Pulmonary artery endothelial cell (primary cell): Measurements from ENCODE around the gene IGF2BP1. TPM values are rescaled to one million over a fixed set of nuclear protein-coding genes. Genes with fewer than 3 reads are reported as not detected.

Experiments used
- DNase-seq: peaks from one replicate; pipeline ENCODE4 v3.0.0-alpha.2; 2011; ENCODE audit warnings: low read depth, low spot score
- total RNA-seq: library from RNA; depleted of rRNA; stranded (reverse); fragments of >200 nt; gene quantifications from 2 replicates; pipeline ENCODE4 v1.2.3, GENCODE V29; 2014

Gene IGF2BP1
- 0.21 and 0.40 TPM in 2 replicates for total RNA-seq

DNA sequence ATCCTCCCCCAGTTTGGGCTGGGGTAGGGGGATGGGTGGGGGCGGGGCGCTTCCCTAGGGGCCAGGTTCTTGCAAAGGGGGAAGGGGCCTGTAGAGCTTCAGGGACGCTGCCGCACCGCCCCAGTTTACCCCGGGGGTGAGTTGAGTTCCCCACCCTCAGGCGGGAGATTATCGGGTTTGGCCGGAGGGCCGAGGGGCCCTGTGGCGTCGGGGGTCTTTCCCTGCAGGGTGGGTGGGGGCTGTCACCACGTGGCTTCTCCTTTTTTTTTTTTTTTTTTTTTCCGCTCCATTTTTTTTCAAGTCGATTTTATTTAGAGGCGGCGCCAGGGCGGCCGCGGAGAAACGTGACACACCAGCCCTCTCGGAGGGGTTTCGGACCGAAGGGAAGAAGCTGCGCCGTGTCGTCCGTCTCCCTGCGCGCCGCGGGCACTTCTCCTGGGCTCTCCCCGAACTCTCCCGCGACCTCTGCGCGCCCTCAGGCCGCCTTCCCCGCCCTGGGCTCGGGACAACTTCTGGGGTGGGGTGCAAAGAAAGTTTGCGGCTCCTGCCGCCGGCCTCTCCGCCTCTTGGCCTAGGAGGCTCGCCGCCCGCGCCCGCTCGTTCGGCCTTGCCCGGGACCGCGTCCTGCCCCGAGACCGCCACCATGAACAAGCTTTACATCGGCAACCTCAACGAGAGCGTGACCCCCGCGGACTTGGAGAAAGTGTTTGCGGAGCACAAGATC, at the start of gene IGF2BP1:
Gene IGF2BP1, plus strand, starts transcription at position 283 of the 724 bp plus-strand sequence. Its CDS starts 361 bp downstream, at position 644.
- no peak for DNase-seq

DNA sequence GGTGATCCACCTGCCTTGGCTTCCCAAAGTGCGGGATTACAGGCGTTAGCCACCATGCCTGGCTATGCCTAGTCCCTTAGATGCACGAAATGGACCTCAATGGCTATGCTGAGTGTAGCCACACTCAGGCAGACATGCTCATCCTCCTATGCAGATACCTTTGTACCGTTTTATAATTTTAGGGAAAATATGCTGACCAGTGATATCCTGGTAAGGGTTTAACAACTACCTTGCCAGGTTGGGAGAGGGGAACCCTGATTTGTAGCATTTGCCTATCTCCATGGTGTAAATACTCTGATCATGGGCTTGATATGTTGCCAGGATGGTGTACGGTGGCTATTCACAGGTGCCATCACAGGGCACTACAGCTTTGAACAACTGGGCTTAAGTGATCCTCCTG, 45.6 kb upstream of the IGF2BP1 start:
- DNase-seq = no peak

DNA sequence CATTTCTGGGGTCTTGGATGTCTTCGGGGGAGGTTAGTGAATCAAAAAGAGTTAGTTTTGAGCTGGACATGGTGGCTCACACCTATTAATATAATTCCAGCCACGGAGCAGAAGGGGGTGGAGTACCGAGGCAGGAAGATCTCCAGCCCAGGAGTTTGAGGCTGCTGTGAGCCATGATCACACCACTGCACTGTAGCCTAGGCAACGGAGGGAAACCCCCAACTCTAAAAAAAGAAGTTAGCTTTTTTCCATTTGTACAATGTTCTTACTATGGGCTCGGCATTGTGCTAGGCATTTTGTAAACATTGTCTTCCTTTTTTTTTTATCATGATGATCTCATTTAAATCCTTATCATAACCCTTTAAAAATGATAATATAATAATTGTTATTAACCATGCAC, 44.3 kb upstream of the IGF2BP1 start:
- DNase-seq = no peak

DNA sequence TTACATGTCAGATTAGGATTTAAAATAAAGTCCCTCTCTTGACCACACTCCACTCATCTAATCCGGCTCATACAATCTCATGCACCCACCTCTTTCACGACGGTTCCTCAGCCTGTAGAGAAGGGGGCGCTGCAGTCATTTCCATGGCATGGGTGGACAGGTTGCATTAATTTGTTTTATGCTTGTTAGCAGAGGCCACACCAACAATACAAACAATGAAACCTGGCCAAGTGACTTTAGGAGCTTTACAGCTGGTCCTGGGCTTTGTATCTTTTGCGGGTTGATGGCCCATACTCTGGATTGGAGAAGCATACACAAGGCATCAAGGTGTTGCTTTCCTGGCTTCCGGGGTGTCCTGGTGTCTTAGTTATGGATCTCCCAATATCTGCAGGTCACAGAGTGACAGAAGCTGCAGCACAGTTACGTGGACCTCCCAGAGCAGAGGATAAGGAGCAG, 42.9 kb upstream of the IGF2BP1 start:
- no peak for DNase-seq

DNA sequence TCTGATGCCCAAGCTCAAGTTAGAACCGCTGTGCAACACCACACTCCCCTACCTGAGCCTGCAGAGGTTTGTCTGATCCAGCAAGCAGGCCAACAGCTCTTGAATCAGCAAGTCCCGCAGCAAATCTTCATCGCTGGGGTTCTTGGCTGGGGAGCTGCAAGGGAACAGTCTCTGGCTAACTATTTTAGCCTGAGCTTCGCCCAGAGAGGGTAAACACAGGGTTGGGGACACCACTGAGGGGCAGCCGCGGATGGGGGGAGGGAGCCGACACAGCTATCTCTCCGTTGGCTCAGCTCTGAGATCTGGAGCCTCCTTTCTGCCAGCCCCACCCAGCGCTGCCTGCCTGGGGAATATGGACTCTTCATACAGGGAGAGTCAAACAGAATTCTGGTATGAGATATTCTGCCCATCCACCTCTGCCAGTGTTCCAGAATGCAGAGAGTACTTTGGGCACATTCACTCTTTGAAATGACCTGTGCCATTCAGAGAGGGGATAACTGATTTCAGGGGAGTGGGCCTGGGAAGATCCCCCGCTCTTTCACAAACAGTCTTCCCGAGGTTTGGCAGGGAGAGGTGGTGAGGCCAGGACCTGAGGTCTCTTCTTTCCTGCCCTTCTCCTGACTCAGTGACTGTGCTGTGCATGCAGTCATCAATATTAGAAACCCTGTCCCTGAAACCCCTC, 36.2 kb upstream of the IGF2BP1 start:
- DNase-seq = no peak

DNA sequence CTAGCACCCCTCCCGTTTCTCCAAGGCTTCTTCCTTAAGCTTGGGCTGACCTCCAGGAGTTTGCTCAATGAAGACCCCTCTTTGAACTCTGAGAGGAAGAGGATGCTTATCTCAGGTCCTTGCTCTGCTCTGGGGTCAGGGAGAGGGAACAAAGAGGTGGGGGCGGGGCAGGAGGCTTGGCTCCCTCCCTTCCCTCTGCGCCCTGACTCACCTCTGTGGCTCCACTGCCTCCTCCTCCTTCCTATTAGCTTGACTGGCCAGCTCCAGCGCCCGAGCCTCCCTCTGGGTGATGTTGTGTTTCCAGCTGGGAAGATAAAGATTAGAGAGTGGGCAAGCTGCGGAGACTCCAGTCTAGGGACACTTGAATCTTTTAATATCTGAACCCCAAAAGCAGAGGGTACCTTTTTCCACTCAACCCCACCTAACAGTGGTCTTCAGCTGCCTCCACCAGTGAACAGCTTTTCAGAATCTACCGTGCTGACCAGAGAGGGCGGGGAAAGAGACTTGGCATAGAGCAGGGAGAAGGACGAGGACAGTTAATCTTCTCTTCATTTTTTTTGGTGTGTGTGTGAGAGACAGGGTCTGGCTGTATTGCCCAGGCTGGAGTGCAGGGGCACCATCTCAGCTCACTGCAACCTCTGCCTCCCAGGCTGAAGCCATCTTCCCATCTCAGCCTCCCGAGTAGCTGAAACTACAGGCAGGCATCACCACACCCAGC, 35.5 kb upstream of the IGF2BP1 start:
- no peak for DNase-seq

DNA sequence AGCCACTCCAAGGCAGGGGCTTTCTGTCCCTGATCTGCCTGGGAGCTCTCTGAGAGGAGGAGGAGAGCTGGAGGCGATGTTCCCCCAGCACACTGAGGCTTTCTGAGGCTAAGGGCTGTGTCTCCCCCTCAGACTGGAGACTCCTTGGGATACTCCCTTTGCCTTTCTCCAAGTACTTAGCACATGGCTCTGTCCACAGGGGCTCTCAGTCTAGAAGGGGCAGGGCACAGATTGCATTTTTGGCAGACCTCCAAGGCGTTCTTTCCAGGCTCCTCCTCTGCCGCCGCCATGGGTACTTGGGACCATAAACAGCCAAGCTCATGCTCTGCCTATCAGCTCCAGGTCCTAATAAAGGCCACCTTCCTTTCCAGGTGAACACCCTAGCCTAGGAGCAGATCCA, 27.0 kb upstream of the IGF2BP1 start:
- no peak for DNase-seq

DNA sequence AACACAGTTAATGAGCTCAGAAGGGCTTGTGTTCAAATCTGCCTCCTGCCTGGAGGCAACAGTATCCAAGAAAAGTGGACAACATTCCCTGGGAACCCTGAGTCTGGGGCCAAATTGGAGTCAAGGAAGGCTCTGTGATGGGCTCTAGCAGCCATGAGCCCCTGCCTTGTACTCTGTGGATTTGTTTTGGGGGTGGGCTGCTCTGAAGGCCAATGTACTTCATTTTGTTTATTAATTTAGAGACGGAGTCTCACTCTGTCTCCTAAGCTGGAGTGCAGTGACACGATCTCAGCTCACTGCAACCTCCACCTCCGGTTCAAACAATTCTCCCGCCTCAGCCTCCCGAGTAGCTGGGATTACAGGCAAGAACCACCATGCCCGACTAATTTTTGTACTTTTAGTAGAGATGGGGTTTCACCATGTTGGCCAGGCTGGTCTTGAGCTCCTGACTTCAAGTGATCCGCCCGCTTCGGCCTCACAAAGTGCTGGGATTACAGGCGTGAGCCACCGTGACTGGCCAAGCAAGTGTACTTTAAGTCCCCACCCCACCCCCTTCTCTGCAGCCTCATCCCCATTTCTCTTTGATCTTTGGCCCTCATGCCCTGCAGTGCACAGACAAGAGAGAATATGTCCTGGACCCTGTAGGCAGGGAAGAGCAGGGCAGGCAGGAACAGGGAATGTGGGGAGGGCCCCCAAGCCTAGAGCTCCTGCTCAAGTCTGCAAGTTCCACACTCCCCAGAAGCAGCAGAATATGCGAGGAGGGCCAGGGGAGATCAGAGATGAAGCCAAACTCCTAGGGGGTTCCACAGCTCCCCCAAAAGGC, 26.1 kb upstream of the IGF2BP1 start:
- no peak for DNase-seq

DNA sequence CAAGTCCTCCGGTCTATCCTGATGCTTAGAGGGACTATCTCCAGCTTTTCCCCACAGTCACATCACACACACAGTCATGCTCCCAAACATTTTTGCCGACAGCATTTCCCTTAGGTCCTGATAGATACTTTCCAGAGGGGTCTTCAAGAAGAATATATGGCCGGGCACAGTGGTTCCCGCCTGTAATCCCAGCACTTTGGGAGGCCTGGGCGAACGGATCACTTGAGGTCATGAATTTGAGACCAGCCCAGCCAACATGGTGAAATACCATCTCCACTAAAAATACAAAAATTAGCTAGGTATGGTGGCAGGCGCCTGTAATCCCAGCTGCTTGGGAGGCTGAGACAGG, 24.5 kb upstream of the IGF2BP1 start:
- no peak for DNase-seq

DNA sequence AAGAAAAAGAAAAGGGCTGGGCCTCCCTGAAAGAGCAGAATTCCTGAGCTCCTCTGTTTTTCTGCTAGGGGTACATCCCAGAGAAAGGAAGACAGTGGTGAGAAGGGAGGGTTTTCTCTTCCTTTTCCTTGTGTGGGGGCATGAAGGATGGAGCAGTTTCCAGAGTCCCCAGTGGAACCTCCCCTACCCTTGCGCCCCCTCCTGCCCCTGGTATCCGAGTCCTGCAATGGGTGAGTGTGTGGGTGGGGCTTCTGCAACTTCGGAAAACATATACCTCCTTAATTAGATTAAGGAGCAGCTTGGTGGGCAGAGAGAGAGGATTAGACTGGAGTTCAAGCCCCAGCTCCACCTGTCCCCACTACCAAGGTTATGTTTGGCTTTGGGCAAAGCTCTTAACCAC, 23.4 kb upstream of the IGF2BP1 start:
- DNase-seq = no peak

DNA sequence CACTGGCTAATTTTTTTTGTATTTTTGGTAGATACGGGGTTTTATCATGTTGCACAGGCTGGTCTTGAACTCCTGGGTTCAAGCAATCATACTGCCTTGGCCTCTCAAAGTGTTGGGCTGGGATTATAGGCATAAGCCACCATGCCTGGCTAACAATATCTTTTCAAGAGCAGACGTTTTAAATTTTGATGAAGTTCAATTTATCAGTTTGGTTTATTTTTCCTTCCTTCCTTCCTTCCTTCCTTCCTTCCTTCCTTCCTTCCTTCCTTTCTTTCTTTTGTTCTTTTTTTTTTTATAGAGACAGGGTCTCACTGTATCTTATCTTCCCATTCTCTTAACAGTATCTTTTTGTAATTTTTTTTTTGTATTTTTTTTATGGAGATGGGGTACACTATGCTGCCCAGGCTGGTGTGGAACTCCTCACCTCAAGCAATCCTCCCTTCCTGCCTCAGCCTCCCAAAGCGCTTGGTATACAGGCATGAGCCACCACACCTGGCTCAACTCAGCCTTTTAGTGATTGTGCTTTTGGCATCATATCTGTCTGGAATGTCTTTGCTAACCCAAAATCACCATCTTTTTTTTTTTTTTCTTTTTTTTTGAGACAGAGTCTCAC, 15.2 kb upstream of the IGF2BP1 start:
- DNase-seq = no peak

DNA sequence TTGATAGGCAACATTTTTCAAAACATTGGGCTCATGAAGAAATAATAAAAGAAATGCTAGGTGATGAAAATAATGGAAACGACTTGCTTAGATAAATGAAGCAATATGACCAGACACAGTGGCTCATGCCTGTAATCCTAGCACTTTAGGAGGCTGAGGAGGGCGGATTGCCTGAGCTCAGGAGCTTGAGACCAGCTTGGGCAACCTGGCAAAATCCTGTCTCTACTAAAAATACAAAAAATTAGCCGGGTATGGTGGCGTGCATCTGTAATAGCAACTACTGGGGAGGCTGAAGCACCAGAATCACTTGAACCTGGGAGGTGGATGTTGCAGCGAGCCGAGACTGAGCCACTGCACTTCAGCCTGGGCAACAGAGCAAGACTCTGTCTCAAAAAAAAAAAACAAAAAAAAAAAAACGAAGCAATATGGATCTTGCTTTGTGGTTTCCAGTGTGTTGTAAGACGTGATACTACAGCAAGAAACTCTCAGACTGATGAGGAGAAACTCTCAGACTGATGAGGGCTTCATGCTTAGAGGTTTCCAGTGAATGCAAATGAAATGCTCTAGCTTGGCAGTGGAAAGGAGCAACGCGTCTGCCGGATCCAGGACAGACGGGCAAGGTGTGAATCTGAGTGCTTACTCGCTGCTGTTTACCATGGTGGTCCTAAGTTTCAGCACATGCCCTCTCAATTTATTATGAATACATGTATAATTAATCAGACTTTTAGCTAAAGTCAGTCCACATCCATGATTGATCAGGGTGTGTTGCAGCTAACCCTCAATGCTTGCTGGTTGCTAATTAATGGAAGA, 11.5 kb upstream of the IGF2BP1 start:
- no peak for DNase-seq

DNA sequence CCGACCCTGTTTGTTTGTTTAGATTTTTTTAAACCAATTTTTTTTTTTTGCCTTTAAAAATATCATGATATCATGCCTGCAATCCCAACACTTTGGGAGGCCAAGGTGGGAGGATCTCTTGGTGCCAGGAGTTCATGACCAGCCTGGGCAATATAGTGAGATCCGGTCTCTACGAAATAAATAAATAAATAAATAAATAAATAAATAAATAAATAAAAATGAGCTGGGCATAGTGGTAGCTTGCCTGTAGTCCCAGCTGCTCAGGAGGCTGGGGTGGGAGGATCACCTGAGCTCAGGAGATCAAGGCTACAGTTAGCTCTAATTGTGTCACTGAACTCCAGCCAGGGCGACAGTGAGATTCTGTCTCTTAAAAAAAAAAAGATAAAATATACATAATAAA, 8.1 kb upstream of the IGF2BP1 start:
- no peak for DNase-seq

DNA sequence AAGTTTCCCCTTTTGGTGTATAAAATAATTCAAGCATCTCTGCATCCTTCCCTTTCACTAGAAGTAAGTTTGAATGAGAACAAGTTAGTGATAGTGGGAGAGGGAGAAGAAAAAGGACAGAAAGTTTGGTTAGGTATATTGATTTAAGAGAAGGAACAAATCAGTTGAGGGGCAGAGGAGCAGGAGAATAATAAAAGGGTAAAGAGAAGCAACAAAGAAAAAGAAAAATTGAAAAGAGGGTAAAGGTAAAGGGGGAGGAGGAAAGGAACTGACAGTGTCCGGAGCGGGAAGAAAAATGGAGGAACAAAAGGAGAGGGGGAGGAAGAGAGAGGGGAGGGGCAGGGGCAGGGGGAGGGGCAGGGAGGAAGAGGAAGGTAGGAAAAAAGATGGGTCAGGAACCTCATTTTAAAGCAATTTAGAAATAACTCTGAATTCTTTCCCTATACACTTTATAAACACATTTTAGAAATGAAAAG, 6.3 kb upstream of the IGF2BP1 start:
- no peak for DNase-seq

DNA sequence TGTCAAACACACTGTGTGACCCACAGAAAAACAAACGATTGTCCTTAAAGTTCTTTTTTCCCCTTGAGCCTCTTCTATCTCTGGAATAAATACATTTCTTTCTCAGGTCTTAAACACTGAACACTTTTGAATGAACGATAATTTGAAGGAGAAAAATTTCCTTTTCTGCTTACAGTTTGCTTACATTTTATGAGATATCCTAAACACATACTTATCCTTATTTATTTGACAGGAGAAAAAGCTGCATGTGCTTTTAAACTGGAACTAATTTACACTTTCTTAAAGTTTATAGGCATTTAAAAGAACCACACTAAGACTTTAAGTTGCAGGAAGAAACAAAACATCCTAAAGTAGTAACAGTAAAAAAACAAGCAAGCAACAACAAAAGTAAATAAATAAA, 4.7 kb upstream of the IGF2BP1 start:
- no peak for DNase-seq

DNA sequence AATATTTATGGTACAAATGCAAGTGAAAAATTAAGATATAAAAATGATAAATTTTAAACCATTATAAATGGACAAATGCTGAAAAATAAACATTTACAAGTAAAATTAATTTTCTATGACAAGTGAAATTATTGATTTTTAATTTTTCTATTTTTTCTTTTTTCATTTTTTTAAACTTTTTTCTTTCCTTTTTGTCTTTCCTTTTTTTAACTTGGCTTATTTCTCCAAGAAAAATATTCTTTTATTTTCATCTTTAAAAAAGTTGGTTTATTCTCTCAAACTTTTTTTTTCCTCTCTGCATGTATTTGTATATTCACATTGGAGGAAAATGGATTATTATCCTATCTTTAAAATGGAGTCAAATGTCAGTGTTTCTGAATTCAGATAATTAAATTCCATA, 3.9 kb upstream of the IGF2BP1 start:
- no peak for DNase-seq

DNA sequence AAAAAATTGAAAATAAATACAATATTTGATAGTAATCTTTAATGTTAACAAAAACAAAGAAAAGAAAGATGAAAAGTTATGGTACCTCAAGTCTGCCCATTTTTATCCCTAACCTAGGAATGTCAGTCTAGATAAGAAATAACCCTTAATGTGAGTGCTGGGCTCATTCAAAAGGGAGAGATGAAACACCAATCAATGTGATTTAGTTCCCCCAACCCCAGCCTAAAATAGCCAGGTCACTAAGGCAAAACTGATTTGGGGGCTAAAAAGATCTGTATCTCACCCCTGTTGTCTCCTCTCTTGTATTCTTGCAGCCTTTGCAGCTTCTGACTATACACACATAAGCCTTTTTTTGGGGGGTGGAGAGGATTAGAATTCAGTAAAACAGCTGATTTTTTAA, 3.2 kb upstream of the IGF2BP1 start:
- DNase-seq = no peak

DNA sequence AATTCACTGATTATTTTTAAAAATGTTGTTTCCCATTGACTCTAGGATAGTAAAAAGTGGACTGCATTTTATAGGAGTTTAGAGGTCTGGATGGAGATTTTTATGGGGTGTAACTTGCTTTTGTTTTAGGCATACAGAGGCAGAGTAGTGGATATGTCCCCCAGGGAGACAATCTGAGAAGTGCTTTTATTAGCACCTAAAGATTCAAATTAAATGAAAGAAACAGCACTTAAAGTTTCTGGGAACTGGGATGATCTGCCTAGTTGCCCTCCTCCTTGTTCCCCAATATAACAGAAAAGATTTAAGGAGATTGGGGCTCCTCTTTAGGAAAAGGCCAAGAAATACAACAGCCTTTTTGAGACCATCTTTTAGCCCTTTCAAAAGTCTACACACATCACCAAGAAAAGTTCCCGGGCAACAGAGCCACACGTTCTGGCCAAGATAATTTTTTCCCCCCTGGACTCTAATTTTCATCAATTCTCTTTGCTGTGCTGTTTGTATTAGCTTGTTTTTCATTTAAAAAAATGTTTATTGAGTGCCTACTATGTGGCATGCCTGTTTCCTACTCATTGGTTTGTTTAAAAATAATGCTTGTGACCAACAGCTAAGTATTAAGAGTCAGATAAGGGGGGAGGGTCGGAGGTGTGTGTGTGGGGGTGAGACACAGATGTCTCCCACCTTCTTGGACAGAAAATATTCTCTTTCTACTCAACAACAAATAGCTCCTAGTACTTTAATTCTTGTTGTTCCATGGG, 2.5 kb upstream of the IGF2BP1 start:
- DNase-seq = no peak

DNA sequence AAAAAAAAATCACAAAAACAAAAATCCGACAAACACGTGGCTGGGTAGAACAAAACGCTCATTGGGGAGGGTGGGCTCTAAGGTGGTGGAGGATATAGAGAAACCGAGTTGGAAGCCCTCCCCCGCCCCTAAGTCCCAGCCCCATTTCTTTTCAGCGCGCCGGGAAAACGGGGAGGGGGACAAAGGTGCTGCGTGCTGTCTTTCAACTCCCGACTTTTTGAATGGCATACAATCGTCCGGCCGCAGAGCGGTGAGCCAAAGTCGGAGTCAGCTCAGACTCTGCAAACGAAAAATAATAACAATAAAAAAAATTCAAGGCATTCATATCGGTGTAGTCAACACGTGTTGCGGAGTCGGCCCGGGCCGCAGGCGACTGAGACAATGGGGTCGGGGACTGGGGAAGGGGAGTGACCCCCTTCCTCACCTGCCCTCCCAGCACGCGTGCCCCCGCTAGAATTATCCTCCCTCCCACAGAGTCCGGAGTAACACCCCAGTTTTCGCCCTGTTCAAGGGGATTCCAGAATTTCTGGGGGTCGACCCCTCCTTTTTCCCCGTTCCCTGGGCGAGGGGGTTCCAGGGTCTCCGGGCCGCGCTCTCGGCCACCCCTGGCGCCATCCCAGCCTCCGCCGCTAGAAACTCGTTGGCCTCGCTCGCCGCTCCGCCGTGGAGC, 1.7 kb upstream of the IGF2BP1 start:
- DNase-seq = no peak
